Measurements from ENCODE around the gene LYVE1. TPM values are rescaled to one million over a fixed set of nuclear protein-coding genes. Genes with fewer than 3 reads are reported as not detected.

LYVE1 gene
- total and polyA plus RNA-seq, 2 donors from 2014 or later, result 10.0 to 101 TPM

DNA sequence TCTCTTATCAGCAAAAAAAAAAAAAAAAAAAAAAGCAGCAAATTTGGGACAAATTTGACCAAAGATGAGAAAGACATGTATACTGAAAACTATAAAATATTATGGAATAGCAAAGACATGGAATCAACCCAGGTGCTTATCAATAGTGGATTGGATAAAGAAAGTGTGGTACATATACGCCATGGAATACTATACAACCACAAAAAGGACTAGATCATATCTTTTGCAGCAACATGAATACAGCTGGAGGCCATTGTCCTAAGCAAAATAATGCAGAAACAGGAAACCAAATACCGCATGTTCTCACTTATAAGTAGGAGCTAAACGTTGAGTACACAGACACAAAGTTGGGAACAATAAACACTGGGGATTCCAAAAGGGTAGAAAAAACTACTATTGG lies 25.7 kb downstream of the LYVE1 start:
- intact Hi-C loops (cut with DNase I), result no loop called here
- Histone ChIP-seq H3K4me1 (ENCODE audit: control insufficient read depth in 2 of 3, insufficient read depth in 2 of 3, low read depth in 1 of 3, low read length in 3 of 3) (peaks cover 0 to 4% (median 0%) of the 10 kb centered on the region in 3 donors), H3K36me3 (ENCODE audit: control insufficient read depth in 2 of 3, insufficient read depth in 3 of 3, low read length in 3 of 3) (no peaks in the 10 kb centered on the region), H3K4me3 (ENCODE audit: low read length in 3 of 3) (no peak overlapping the region), H3K9ac (ENCODE audit: low read length in 3 of 3) (no peak overlapping the region), H3K9me3 (ENCODE audit: control insufficient read depth in 2 of 3, insufficient read depth in 1 of 3, low read length in 3 of 3) (no peaks in the 10 kb centered on the region), H3K27me3 (ENCODE audit: control insufficient read depth, insufficient read depth, low read length) (no peaks in the 10 kb centered on the region), H3K27ac (ENCODE audit: low read depth in 2 of 2, low read length in 2 of 2) (no peak overlapping the region)
- DNase-seq, result no peak
- FAIRE-seq, result no peak
- TF ChIP-seq, protein P1, sequence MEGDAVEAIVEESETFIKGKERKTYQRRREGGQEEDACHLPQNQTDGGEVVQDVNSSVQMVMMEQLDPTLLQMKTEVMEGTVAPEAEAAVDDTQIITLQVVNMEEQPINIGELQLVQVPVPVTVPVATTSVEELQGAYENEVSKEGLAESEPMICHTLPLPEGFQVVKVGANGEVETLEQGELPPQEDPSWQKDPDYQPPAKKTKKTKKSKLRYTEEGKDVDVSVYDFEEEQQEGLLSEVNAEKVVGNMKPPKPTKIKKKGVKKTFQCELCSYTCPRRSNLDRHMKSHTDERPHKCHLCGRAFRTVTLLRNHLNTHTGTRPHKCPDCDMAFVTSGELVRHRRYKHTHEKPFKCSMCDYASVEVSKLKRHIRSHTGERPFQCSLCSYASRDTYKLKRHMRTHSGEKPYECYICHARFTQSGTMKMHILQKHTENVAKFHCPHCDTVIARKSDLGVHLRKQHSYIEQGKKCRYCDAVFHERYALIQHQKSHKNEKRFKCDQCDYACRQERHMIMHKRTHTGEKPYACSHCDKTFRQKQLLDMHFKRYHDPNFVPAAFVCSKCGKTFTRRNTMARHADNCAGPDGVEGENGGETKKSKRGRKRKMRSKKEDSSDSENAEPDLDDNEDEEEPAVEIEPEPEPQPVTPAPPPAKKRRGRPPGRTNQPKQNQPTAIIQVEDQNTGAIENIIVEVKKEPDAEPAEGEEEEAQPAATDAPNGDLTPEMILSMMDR (IDR thresholded peaks at IDR 0.05; ENCODE audit: borderline replicate concordance, extremely low read depth, insufficient read depth), result no peak

DNA sequence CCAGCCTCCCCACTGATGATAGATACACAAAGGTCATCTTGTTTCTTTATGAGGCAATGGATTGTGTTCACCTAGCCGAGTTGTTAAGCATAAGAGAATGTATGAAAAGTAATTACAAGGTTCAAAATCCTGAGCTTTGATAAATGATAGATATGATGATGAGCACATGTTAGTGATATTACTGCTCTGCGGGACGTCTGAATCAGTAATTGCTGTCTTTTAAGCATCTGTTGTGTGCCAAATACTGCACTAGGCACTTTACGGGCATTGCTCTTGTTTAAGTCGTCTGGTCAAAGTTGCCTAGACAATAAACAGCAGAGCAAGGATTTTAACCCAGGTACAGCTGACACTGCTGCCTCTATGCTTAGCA lies 26.9 kb downstream of the LYVE1 start:
- intact Hi-C loops (cut with DNase I), result no loop called here
- H3K4me3 ChIP-seq (ENCODE audit: low read length in 3 of 3), result peak overlapping the region; percentile 49 to 71 (median 50)
- H3K9me3 ChIP-seq (ENCODE audit: control insufficient read depth in 2 of 3, insufficient read depth in 1 of 3, low read length in 3 of 3), result no peaks in the 10 kb centered on the region
- H3K27ac ChIP-seq (ENCODE audit: low read depth in 2 of 2, low read length in 2 of 2), result no peak overlapping the region
- DNase-seq (no peak), FAIRE-seq (no peak)
- TF ChIP-seq, protein P1 (IDR thresholded peaks at IDR 0.05; ENCODE audit: borderline replicate concordance, extremely low read depth, insufficient read depth), result no peak
- H3K4me1 ChIP-seq (ENCODE audit: control insufficient read depth in 2 of 3, insufficient read depth in 2 of 3, low read depth in 1 of 3, low read length in 3 of 3), result peaks cover 0 to 4% (median 0%) of the 10 kb centered on the region in 3 donors
- peak overlapping the region in 1 of 3 donors; percentile 59 for H3K9ac ChIP-seq (ENCODE audit: low read length in 3 of 3)
- no peaks in the 10 kb centered on the region for H3K27me3 ChIP-seq (ENCODE audit: control insufficient read depth, insufficient read depth, low read length)
- no peaks in the 10 kb centered on the region for H3K36me3 ChIP-seq (ENCODE audit: control insufficient read depth in 2 of 3, insufficient read depth in 3 of 3, low read length in 3 of 3)

DNA sequence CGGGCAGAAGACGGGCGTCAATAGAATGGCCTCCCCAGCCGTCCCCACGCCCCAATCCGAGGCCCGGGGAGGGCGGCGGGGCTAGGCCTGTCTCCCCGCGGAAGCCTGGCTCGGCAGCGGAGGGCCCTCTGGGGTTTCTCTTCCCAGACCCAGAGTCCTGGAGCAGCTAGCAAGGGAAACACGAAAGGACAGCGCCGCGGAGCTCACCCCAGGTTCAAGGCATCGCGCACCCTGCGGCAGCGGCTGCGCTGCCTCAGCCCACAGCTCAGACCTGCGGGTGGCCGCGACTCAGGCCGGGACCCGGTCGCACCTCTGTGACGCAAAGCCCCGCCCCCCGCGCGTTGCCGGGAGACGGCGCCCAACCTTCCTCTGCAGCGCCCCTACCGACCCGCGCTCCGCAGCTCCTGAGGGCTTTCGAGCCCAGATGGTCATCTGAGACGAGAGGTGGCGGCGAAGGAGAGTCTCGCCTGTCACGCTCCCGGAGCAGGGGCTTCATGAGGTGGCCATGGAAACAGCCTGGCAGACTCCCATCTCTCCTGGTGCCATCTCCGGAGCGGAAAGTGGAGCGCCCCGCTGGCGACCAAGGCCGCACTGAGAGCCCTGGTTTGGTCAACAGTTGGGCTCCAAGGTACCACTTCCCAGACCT lies 27.4 kb downstream of the LYVE1 start, which contains the start of gene RNF141:
Gene RNF141 (minus strand): TSS at position 273 of the 646 bp plus-strand sequence. CDS start 7,029 bp downstream, outside the sequence.
- intact Hi-C loops (cut with DNase I), result no loop called here
- no peak for FAIRE-seq
- H3K9me3 ChIP-seq (ENCODE audit: control insufficient read depth in 2 of 3, insufficient read depth in 1 of 3, low read length in 3 of 3), result no peaks in the 10 kb centered on the region
- peak within 1 kb of the TSS; percentile 71 to 86 (median 72) for H3K4me3 ChIP-seq (ENCODE audit: low read length in 3 of 3)
- H3K9ac ChIP-seq (ENCODE audit: low read length in 3 of 3), result peak within 1 kb of the TSS; percentile 61 to 78 (median 74)
- H3K4me1 ChIP-seq (ENCODE audit: control insufficient read depth in 2 of 3, insufficient read depth in 2 of 3, low read depth in 1 of 3, low read length in 3 of 3), result peaks cover 0 to 4% (median 0%) of the 10 kb centered on the region in 3 donors
- peak; percentile 97 to 98 (median 98) for DNase-seq
- TF ChIP-seq, protein P1 (IDR thresholded peaks at IDR 0.05; ENCODE audit: borderline replicate concordance, extremely low read depth, insufficient read depth), result peak; percentile 91
- no peaks in the 10 kb centered on the region for H3K36me3 ChIP-seq (ENCODE audit: control insufficient read depth in 2 of 3, insufficient read depth in 3 of 3, low read length in 3 of 3)
- peak within 1 kb of the TSS; percentile 73 to 79 for H3K27ac ChIP-seq (ENCODE audit: low read depth in 2 of 2, low read length in 2 of 2)
- no peaks in the 10 kb centered on the region for H3K27me3 ChIP-seq (ENCODE audit: control insufficient read depth, insufficient read depth, low read length)
